Measurements from ENCODE around the gene PDCD6IP. TPM values are rescaled to one million over a fixed set of nuclear protein-coding genes. Genes with fewer than 3 reads are reported as not detected.
A peak's percentile ranks its signal among the peaks of the same experiment; 100 is the strongest.
"Not testable (repeated sequence)": the region's sequence is repeated elsewhere in the genome, so short reads cannot be mapped to it uniquely, and the experiment has no call there.

The PDCD6IP gene
- 80.3 and 84.9 TPM in 2 replicates for total RNA-seq (2014; rRNA removed; shearing (Covaris generic))

- peak; percentile 89 for DNase-seq (ENCODE audit: low read depth)
Observed at GRCh38 chr3:33798418-33799201, at the start of gene PDCD6IP. Gene PDCD6IP, plus strand, starts transcription at chr3:33798630. Its CDS starts 99 bp downstream, at chr3:33798729.

GRCh38 chr3:33749546-33750210 lies 48.8 kb upstream of the PDCD6IP start:
- DNase-seq (ENCODE audit: low read depth), result no peak

GRCh38 chr3:33750211-33750548 lies 48.2 kb upstream of the PDCD6IP start:
- DNase-seq (ENCODE audit: low read depth), result no peak

GRCh38 chr3:33751336-33751735 lies 47.1 kb upstream of the PDCD6IP start:
- DNase-seq (ENCODE audit: low read depth), result peak; percentile 54

GRCh38 chr3:33754391-33754790 lies 44.0 kb upstream of the PDCD6IP start:
- not testable (repeated sequence) for DNase-seq (ENCODE audit: low read depth)

- no peak for DNase-seq (ENCODE audit: low read depth)
Observed at GRCh38 chr3:33758281-33758680, 40.1 kb upstream of the PDCD6IP start.

- DNase-seq (ENCODE audit: low read depth), result peak; percentile 22
Observed at GRCh38 chr3:33758864-33759263, 39.6 kb upstream of the PDCD6IP start.

GRCh38 chr3:33768578-33769330 lies 29.7 kb upstream of the PDCD6IP start:
- DNase-seq (ENCODE audit: low read depth), result no peak

- DNase-seq (ENCODE audit: low read depth), result no peak
Observed at GRCh38 chr3:33773637-33774036, 24.8 kb upstream of the PDCD6IP start.

GRCh38 chr3:33775363-33775762 lies 23.1 kb upstream of the PDCD6IP start:
- peak; percentile 50 for DNase-seq (ENCODE audit: low read depth)

GRCh38 chr3:33777996-33778395 lies 20.4 kb upstream of the PDCD6IP start:
- DNase-seq (ENCODE audit: low read depth), result no peak

- no peak for DNase-seq (ENCODE audit: low read depth)
Observed at GRCh38 chr3:33779751-33780150, 18.7 kb upstream of the PDCD6IP start.

GRCh38 chr3:33781413-33781812 lies 17.0 kb upstream of the PDCD6IP start:
- DNase-seq (ENCODE audit: low read depth), result not testable (repeated sequence)

- no peak for DNase-seq (ENCODE audit: low read depth)
Observed at GRCh38 chr3:33786565-33787327, 11.7 kb upstream of the PDCD6IP start.

- DNase-seq (ENCODE audit: low read depth), result peak; percentile 60
Observed at GRCh38 chr3:33787328-33788009, 11.0 kb upstream of the PDCD6IP start.

GRCh38 chr3:33789183-33789954 lies 9.1 kb upstream of the PDCD6IP start:
- no peak for DNase-seq (ENCODE audit: low read depth)

- no peak for DNase-seq (ENCODE audit: low read depth)
Observed at GRCh38 chr3:33790091-33790490, 8.3 kb upstream of the PDCD6IP start.

- DNase-seq (ENCODE audit: low read depth), result peak; percentile 16
Observed at GRCh38 chr3:33791477-33792166, 6.8 kb upstream of the PDCD6IP start.

- no peak for DNase-seq (ENCODE audit: low read depth)
Observed at GRCh38 chr3:33792167-33792892, 6.1 kb upstream of the PDCD6IP start.
